ENCODE data around the gene EFCAB11. TPM values are rescaled to one million over a fixed set of nuclear protein-coding genes. Genes with fewer than 3 reads are reported as not detected.

EFCAB11 gene
- total and polyA plus RNA-seq, 9 donors, result 1.9 to 14.8 (median 5.2) TPM

DNA sequence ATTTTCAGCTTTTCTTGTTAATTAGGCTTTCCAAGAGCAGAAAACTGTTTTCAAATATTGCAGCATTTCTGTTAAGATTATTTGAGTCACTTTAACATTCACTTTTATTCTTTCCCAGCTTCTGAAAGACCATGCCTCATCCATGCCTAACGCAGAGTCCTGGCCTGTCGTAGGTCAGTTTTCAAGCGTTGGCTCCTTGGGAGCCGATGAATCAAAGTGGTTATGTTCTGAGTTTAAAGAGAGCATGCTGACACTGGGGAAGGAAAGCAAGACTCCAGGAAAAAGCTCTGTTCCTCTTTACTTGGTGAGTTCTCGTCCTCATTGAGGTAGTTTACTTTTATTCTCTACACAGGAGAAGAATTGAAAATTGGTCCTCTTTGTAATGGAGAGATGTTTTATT lies 34.3 kb upstream of the EFCAB11 start:
- no peaks in the 10 kb centered on the region for H3K4me1 ChIP-seq (ENCODE audit: insufficient read depth)
- no peaks in the 10 kb centered on the region for H3K9me3 ChIP-seq
- H3K4me3 ChIP-seq, result no peak overlapping the region
- intact Hi-C loops (cut with DNase I), result no loop called here
- WGBS, 3 donors, result 92 to 95% (median 93%) methylated on average over 5 of the region's 5 CpGs
- H3K27ac ChIP-seq, result no peak overlapping the region
- TF ChIP-seq POLR2A (IDR thresholded peaks at IDR 0.05), result no peak
- no peak for TF ChIP-seq EP300 (IDR thresholded peaks at IDR 0.05)
- TF ChIP-seq, protein P1, sequence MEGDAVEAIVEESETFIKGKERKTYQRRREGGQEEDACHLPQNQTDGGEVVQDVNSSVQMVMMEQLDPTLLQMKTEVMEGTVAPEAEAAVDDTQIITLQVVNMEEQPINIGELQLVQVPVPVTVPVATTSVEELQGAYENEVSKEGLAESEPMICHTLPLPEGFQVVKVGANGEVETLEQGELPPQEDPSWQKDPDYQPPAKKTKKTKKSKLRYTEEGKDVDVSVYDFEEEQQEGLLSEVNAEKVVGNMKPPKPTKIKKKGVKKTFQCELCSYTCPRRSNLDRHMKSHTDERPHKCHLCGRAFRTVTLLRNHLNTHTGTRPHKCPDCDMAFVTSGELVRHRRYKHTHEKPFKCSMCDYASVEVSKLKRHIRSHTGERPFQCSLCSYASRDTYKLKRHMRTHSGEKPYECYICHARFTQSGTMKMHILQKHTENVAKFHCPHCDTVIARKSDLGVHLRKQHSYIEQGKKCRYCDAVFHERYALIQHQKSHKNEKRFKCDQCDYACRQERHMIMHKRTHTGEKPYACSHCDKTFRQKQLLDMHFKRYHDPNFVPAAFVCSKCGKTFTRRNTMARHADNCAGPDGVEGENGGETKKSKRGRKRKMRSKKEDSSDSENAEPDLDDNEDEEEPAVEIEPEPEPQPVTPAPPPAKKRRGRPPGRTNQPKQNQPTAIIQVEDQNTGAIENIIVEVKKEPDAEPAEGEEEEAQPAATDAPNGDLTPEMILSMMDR (IDR thresholded peaks at IDR 0.05), result no peak
- no peaks in the 10 kb centered on the region for H3K36me3 ChIP-seq
- no peak for DNase-seq
- H3K27me3 ChIP-seq, result no peaks in the 10 kb centered on the region

DNA sequence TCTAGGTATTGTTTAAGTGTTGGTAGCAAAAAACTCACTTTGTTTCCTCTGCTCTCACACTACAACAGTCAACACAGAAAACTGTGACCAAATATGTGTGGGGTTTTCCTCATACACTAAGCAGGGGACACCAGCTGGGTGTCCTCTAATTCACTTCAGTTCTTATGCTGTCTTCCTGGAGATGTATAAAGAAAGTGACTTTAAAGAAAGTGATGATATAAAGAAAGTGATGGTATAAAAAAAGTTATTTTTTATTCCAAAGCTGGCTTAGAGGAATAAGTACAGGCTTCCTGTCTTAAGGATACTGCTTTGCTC lies 32.6 kb upstream of the EFCAB11 start:
- no peaks in the 10 kb centered on the region for H3K9me3 ChIP-seq
- H3K4me1 ChIP-seq (ENCODE audit: insufficient read depth), result no peaks in the 10 kb centered on the region
- H3K36me3 ChIP-seq, result no peaks in the 10 kb centered on the region
- intact Hi-C loops (cut with DNase I), result no loop called here
- no peak for DNase-seq
- no peak overlapping the region for H3K27ac ChIP-seq
- no peak overlapping the region for H3K4me3 ChIP-seq
- H3K27me3 ChIP-seq, result no peaks in the 10 kb centered on the region
- TF ChIP-seq, protein P1 (IDR thresholded peaks at IDR 0.05), result no peak
- TF ChIP-seq EP300 (IDR thresholded peaks at IDR 0.05) (no peak), POLR2A (IDR thresholded peaks at IDR 0.05) (no peak)

DNA sequence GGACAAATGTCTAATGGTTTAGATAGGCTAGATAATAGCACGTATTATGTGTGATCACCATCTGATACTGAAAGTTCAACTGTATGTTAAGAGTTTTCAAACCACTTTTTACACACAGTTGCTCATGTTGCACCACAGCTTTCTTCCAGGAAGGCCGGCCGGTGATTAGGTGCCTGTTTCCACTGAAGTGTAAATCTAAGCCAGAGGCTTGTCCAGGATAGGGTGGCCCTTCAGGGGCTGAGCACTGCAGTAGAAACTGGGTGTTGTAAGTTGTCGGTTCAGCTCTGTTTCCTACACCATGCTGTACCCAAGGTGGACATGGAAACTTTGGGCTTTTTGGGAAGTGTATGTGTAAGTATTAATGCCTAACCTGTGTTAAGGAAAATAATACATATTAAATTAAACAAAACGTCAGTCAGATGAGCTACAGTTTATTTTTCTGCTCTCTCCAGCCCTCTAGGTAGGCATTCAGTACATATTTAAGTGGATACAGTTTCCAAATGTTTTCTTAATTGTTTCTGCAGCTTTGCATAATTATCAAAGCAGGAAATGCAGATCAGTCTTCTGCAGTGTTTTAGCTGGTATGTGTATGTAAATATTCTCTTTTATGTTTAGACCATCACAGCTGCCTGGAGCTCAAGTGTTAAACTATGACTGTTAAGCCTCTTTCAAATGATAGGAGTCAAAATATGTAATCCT lies 32.1 kb upstream of the EFCAB11 start:
- H3K36me3 ChIP-seq, result no peaks in the 10 kb centered on the region
- intact Hi-C loops (cut with DNase I), result no loop called here

DNA sequence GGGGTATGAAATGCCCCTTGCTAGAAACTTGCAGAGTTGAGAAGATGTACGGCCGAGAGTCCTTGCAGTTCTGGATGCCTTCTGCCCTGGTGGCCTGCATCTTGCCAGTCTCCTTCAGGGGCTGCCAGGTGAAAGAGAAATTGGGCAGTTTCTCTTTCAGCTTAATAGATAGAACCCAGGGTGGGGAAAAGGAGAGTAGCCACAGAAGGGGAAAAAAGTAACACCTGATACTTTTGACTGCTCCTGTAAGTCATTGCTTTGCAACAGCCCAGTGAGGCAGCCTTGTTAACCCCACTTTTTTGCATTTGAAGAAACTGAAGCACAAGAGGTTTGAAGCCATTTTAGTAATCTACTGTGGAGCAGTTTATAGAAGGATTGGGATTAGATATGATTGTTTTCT lies 28.8 kb upstream of the EFCAB11 start:
- 92 to 97% (median 97%) methylated on average over 2 of the region's 2 CpGs for WGBS, 3 donors
- Histone ChIP-seq H3K27ac (no peak overlapping the region), H3K9me3 (no peaks in the 10 kb centered on the region), H3K36me3 (no peaks in the 10 kb centered on the region), H3K4me3 (no peak overlapping the region), H3K27me3 (no peaks in the 10 kb centered on the region), H3K4me1 (ENCODE audit: insufficient read depth) (no peaks in the 10 kb centered on the region)
- intact Hi-C loops (cut with DNase I), result no loop called here
- TF ChIP-seq, protein P1 (IDR thresholded peaks at IDR 0.05), result no peak
- TF ChIP-seq EP300 (IDR thresholded peaks at IDR 0.05) (no peak), POLR2A (IDR thresholded peaks at IDR 0.05) (no peak)
- no peak for DNase-seq

More for the DNA sequence above, 32.1 kb upstream of the EFCAB11 start:
- no peak for DNase-seq
- H3K4me3 ChIP-seq, result no peak overlapping the region
- no peaks in the 10 kb centered on the region for H3K27me3 ChIP-seq
- WGBS, 3 donors, result 66 to 84% (median 75%) methylated on average over 5 of the region's 5 CpGs
- no peak overlapping the region for H3K27ac ChIP-seq
- H3K9me3 ChIP-seq, result no peaks in the 10 kb centered on the region
- TF ChIP-seq, protein P1 (IDR thresholded peaks at IDR 0.05), result no peak
- TF ChIP-seq POLR2A (IDR thresholded peaks at IDR 0.05), result no peak
- no peak for TF ChIP-seq EP300 (IDR thresholded peaks at IDR 0.05)
- H3K4me1 ChIP-seq (ENCODE audit: insufficient read depth), result no peaks in the 10 kb centered on the region

All from ovary (tissue), 9 donors.